HepG2 (cell line): ENCODE measurements around the gene ENAH. TPM values are rescaled to one million over a fixed set of nuclear protein-coding genes. Genes with fewer than 3 reads are reported as not detected.

Experiments used
- CEBPB ChIP-seq: IDR thresholded peaks from 2 replicates; pipeline ENCODE4 v1.6.1; 2011; ENCODE audit warnings: low read depth, low read length, improper control_type of control experiment, borderline replicate concordance
- E2F5 ChIP-seq: sonication (generic); formaldehyde crosslinking; conservative IDR thresholded peaks from 2 replicates; pipeline ENCODE4 v1.4.0; 2020; ENCODE audit warnings: missing genetic modification reagents
- HNF4G ChIP-seq, 2 experiments: sonication (generic) in 1 of 2; formaldehyde crosslinking in 1 of 2; IDR thresholded peaks; 2 replicates each; pipeline versions ENCODE4 v1.4.0 to v1.6.1; 2011 to 2020; ENCODE audit warnings: borderline replicate concordance in 2 of 2, low read depth in 2 of 2, mild to moderate bottlenecking in 2 of 2, low read length in 1 of 2, missing genetic modification reagents in 1 of 2, moderate library complexity in 1 of 2
- KLF12 ChIP-seq: sonication (generic); formaldehyde crosslinking; IDR thresholded peaks from 2 replicates; pipeline ENCODE4 v1.4.0; 2020; ENCODE audit warnings: missing genetic modification reagents, borderline replicate concordance
- MED8 ChIP-seq: sonication (generic); formaldehyde crosslinking; IDR thresholded peaks from 2 replicates; pipeline ENCODE4 v1.8.1; 2023; ENCODE audit warnings: mild to moderate bottlenecking, missing genetic modification reagents; ENCODE audit not compliant: insufficient replicate concordance
- MTA1 ChIP-seq: sonication (generic); formaldehyde crosslinking; IDR thresholded peaks from 2 replicates; pipeline ENCODE4 v1.4.0; 2020; ENCODE audit warnings: missing genetic modification reagents, mild to moderate bottlenecking, borderline replicate concordance
- NCOA5 ChIP-seq: sonication (generic); formaldehyde crosslinking; IDR thresholded peaks from 2 replicates; pipeline ENCODE4 v1.4.0; 2020; ENCODE audit warnings: missing genetic modification reagents
- NFIB ChIP-seq: sonication (generic); formaldehyde crosslinking; IDR thresholded peaks from 2 replicates; pipeline ENCODE4 v1.9.0; 2021; ENCODE audit warnings: missing genetic modification reagents, mild to moderate bottlenecking, borderline replicate concordance
- NFKBIZ ChIP-seq: IDR thresholded peaks from 2 replicates; pipeline ENCODE4 v1.6.1; 2018; ENCODE audit warnings: missing genetic modification reagents, missing compliant biosample characterization
- RAD51 ChIP-seq: fragments of 450-650 bp; IDR thresholded peaks from 2 replicates; pipeline ENCODE4 v1.6.1; 2016; ENCODE audit warnings: borderline replicate concordance
- RXRA ChIP-seq: sonication (generic); formaldehyde crosslinking; IDR thresholded peaks from 2 replicates; pipeline ENCODE4 v1.5.1; 2020; ENCODE audit warnings: missing genetic modification reagents
- TBX2 ChIP-seq: sonication (generic); formaldehyde crosslinking; IDR thresholded peaks from 2 replicates; pipeline ENCODE4 v1.5.0; 2020; ENCODE audit warnings: missing genetic modification reagents, mild to moderate bottlenecking, borderline replicate concordance
- YY1 ChIP-seq: IDR thresholded peaks from 2 replicates; pipeline ENCODE4 v1.6.1; 2011; ENCODE audit warnings: low read length, low read depth, moderate library complexity, mild to moderate bottlenecking; ENCODE audit not compliant: insufficient read depth, insufficient replicate concordance
- ZNF264 ChIP-seq: sonication (generic); formaldehyde crosslinking; IDR thresholded peaks from 2 replicates; pipeline ENCODE4 v1.4.0; 2020; ENCODE audit warnings: missing genetic modification reagents
- ZNF432 ChIP-seq: sonication (generic); formaldehyde crosslinking; IDR thresholded peaks from 2 replicates; pipeline ENCODE4 v1.5.0; 2020; ENCODE audit warnings: missing genetic modification reagents, mild to moderate bottlenecking, borderline replicate concordance
- ZNF543 ChIP-seq: sonication (generic); formaldehyde crosslinking; IDR thresholded peaks from 2 replicates; pipeline ENCODE4 v1.4.0; 2020; ENCODE audit warnings: mild to moderate bottlenecking, missing genetic modification reagents
- ZNF619 ChIP-seq: sonication (generic); formaldehyde crosslinking; IDR thresholded peaks from 2 replicates; pipeline ENCODE4 v1.4.0; 2020; ENCODE audit warnings: mild to moderate bottlenecking, missing genetic modification reagents
- ZNF639 ChIP-seq: conservative IDR thresholded peaks from 2 replicates; pipeline ENCODE4 v1.6.1; 2018; ENCODE audit warnings: missing genetic modification reagents
- ZNF761 ChIP-seq: sonication (generic); formaldehyde crosslinking; conservative IDR thresholded peaks from 2 replicates; pipeline ENCODE4 v1.4.0; 2020; ENCODE audit warnings: mild to moderate bottlenecking, missing genetic modification reagents
- ZNF770 ChIP-seq: sonication (generic); formaldehyde crosslinking; IDR thresholded peaks from 2 replicates; pipeline ENCODE4 v1.5.0; 2020; ENCODE audit warnings: mild to moderate bottlenecking, missing genetic modification reagents
- ZNF775 ChIP-seq: sonication (generic); formaldehyde crosslinking; IDR thresholded peaks from 2 replicates; pipeline ENCODE4 v1.4.0; 2020; ENCODE audit warnings: missing genetic modification reagents, mild to moderate bottlenecking, moderate library complexity, borderline replicate concordance
- ZNF839 ChIP-seq: sonication (generic); formaldehyde crosslinking; IDR thresholded peaks from 2 replicates; pipeline ENCODE4 v1.4.0; 2020; ENCODE audit warnings: missing genetic modification reagents, mild to moderate bottlenecking, borderline replicate concordance
- ZSCAN21 ChIP-seq: sonication (generic); formaldehyde crosslinking; IDR thresholded peaks from 2 replicates; pipeline ENCODE4 v1.8.0; 2022; ENCODE audit warnings: mild to moderate bottlenecking, missing genetic modification reagents, moderate library complexity, borderline replicate concordance
- ZSCAN5A ChIP-seq: sonication (generic); formaldehyde crosslinking; IDR thresholded peaks from 2 replicates; pipeline ENCODE4 v1.8.0; 2022; ENCODE audit warnings: mild to moderate bottlenecking, missing genetic modification reagents, borderline replicate concordance
- polyA plus RNA-seq, 8 experiments: library from polyadenylated mRNA; depleted of rRNA in 3 of 8; stranded (reverse) in 7 of 8; unstranded in 1 of 8; fragments of >200 nt; fragmentation: Illumina TruSeq in 4 of 8; extraction: Trizol in 4 of 8; gene quantifications; 2 replicates each; pipeline versions ENCODE4 v1.2.1 to v1.2.3, GENCODE V29; 2011 to 2016; ENCODE audit warnings: low read depth in 4 of 8, missing spikeins in 1 of 8, mixed read lengths in 1 of 8; ENCODE audit not compliant: insufficient read depth in 1 of 8
- total RNA-seq, 5 experiments: library from RNA; depleted of rRNA; stranded (reverse); fragments of >200 nt; fragmentation: Illumina TruSeq; extraction: Trizol; gene quantifications; 2 replicates each; pipeline ENCODE4 v1.2.3, GENCODE V29; 2016; ENCODE audit warnings: low read depth in 1 of 5

Gene ENAH
- total and polyA plus RNA-seq, 2 of the 13 experiments (the other 11 are each of a cell fraction or from before 2014, with no cell fraction given) = 22.1 to 58.3 TPM

DNA sequence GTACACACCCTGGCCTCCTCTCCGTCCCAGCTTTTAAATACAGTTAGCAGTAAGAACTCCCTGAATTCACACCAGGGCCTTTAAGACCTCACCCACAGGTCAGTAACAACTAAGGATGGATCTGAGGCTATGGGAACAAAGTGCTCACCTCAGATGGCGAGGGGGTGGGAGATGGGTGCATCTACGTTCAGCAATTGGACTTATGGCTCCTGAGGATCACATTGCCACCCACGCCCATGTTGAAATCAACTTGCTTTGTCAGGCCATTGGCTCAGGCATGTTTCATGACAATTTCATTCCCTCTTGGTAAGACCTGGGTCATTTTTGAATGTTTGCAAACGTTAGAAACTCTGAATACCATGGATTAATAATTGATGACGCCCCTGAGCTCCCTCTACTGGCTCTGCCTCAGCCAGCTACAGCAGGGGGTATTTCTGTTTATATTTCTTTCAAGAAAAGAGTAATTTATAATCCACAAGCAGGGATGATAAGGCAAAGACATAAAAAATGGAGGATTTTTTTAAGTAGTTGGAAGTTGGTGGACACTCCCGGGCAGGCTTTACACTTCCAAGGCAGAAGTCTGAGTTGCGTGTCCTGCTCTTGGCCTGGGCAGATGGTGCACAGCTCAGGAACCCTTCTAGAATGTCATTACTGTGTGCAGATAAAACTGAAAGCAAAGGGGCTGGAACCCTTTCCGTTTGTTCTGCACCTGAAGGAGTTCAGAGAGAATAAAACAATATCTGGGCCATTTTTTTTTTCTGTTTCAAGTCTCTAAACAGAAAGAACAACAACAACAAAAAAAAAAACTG lies 211.4 kb downstream of the ENAH start (continued):
- no peak for TF ChIP-seq ZNF770 (CRISPR knock-in tag)
- TF ChIP-seq MED8 = no peak
- TF ChIP-seq ZNF839 (CRISPR knock-in tag) = no peak
- no peak for TF ChIP-seq ZNF639 (CRISPR knock-in tag)
- TF ChIP-seq NFKBIZ = no peak
- TF ChIP-seq NCOA5 (CRISPR knock-in tag) = no peak
- no peak for TF ChIP-seq ZSCAN5A
- TF ChIP-seq CEBPB = peak; percentile 55; the same call in 1 of the 2 replicates
- no peak for TF ChIP-seq ZNF775 (CRISPR knock-in tag)
- TF ChIP-seq KLF12 (CRISPR knock-in tag) = no peak
- no peak for TF ChIP-seq ZNF432 (CRISPR knock-in tag)
- TF ChIP-seq E2F5 (CRISPR knock-in tag) = no peak
- peak; percentile 56; the same call in 1 of the 2 replicates for TF ChIP-seq TBX2
- no peak for TF ChIP-seq HNF4G (IDR thresholded peaks at IDR 0.05; ENCODE audit: borderline replicate concordance, low read depth, low read length)
- no peak for TF ChIP-seq HNF4G (CRISPR knock-in tag; IDR thresholded peaks at IDR 0.05; ENCODE audit: borderline replicate concordance, low read depth)
- TF ChIP-seq RXRA (CRISPR knock-in tag) = no peak; the same call in 1 of the 2 replicates
- no peak for TF ChIP-seq ZNF619 (CRISPR knock-in tag)
- no peak for TF ChIP-seq ZSCAN21 (CRISPR knock-in tag)
- no peak for TF ChIP-seq MTA1
- TF ChIP-seq YY1 = no peak
- TF ChIP-seq ZNF761 = no peak
- TF ChIP-seq NFIB (CRISPR knock-in tag) = no peak
- TF ChIP-seq ZNF264 = no peak
- TF ChIP-seq ZNF543 = no peak
- TF ChIP-seq RAD51 = no peak
